HL-60 (cell line): ENCODE measurements around the gene ANKS1B.

ENCODE experiments used
- POLR2AphosphoS5 ChIP-seq: IDR thresholded peaks from 2 replicates; pipeline ENCODE4 v1.6.1; 2012; ENCODE audit warnings: low read depth
- TF ChIP-seq, protein P1 (sequence below): IDR thresholded peaks from one replicate; pipeline ENCODE4 v1.5.1; 2011; ENCODE audit warnings: low read length, control low read depth, inconsistent platforms; ENCODE audit not compliant: insufficient read depth
- TF ChIP-seq, protein P2 (sequence below): IDR thresholded peaks from 2 replicates; pipeline ENCODE4 v1.6.1; 2012; ENCODE audit warnings: low read depth; ENCODE audit not compliant: insufficient replicate concordance

DNA sequence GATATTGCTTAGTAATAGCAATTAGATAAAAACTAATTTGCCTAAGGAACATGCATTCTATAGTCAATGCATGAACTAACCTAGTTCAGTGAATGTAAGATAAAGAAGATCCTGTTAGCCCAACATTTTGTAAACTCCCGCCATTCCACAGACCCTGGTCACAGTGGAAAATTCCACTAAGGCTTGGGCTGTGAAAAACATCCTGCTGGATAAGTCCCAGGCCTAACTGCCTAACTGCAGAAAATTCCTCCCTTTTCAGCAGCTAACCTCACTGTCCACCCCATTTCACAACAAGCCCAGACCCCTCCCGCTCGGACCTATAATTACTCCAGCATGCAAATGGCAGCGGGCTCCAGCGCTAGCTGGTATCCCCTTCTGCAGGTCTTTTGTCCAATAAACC is 435.1 kb downstream of the ANKS1B start:
- TF ChIP-seq, protein P1, sequence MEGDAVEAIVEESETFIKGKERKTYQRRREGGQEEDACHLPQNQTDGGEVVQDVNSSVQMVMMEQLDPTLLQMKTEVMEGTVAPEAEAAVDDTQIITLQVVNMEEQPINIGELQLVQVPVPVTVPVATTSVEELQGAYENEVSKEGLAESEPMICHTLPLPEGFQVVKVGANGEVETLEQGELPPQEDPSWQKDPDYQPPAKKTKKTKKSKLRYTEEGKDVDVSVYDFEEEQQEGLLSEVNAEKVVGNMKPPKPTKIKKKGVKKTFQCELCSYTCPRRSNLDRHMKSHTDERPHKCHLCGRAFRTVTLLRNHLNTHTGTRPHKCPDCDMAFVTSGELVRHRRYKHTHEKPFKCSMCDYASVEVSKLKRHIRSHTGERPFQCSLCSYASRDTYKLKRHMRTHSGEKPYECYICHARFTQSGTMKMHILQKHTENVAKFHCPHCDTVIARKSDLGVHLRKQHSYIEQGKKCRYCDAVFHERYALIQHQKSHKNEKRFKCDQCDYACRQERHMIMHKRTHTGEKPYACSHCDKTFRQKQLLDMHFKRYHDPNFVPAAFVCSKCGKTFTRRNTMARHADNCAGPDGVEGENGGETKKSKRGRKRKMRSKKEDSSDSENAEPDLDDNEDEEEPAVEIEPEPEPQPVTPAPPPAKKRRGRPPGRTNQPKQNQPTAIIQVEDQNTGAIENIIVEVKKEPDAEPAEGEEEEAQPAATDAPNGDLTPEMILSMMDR = no peak
- TF ChIP-seq, protein P2, sequence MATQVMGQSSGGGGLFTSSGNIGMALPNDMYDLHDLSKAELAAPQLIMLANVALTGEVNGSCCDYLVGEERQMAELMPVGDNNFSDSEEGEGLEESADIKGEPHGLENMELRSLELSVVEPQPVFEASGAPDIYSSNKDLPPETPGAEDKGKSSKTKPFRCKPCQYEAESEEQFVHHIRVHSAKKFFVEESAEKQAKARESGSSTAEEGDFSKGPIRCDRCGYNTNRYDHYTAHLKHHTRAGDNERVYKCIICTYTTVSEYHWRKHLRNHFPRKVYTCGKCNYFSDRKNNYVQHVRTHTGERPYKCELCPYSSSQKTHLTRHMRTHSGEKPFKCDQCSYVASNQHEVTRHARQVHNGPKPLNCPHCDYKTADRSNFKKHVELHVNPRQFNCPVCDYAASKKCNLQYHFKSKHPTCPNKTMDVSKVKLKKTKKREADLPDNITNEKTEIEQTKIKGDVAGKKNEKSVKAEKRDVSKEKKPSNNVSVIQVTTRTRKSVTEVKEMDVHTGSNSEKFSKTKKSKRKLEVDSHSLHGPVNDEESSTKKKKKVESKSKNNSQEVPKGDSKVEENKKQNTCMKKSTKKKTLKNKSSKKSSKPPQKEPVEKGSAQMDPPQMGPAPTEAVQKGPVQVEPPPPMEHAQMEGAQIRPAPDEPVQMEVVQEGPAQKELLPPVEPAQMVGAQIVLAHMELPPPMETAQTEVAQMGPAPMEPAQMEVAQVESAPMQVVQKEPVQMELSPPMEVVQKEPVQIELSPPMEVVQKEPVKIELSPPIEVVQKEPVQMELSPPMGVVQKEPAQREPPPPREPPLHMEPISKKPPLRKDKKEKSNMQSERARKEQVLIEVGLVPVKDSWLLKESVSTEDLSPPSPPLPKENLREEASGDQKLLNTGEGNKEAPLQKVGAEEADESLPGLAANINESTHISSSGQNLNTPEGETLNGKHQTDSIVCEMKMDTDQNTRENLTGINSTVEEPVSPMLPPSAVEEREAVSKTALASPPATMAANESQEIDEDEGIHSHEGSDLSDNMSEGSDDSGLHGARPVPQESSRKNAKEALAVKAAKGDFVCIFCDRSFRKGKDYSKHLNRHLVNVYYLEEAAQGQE = no peak
- no peak for TF ChIP-seq POLR2AphosphoS5
